Naive thymus-derived CD4-positive, alpha-beta T cell (primary cell): ENCODE results near the gene ITGB4. TPM values are rescaled to one million over a fixed set of nuclear protein-coding genes. Genes with fewer than 3 reads are reported as not detected.

ENCODE experiments used
- ATAC-seq: fragments of 150-1000 bp; cut with Tn5 transposase; 2 replicates; pipeline ENCODE4 v1.10.0; 2021; ENCODE audit warnings: mild to moderate bottlenecking, moderate library complexity
- CTCF ChIA-PET: fragments of 350-600 bp; sonication (Branson Sonifier 250); formaldehyde crosslinking; loops from one replicate; lab custom pipeline; 2021; ENCODE audit warnings: antibody characterized with exemption; lab: Charles Lee
- POLR2A ChIA-PET: fragments of 350-600 bp; sonication (Branson Sonifier 250); formaldehyde crosslinking; loops from one replicate; lab custom pipeline; 2021; ENCODE audit warnings: antibody characterized with exemption, inconsistent platforms; lab: Charles Lee
- DNase-seq, 9 donors: peaks; one replicate each; pipeline versions ENCODE4 v3.0.0 to v3.0.0-alpha.2; 2020 to 2022; ENCODE audit warnings: mixed read lengths in 1 of 9
- H3K27ac ChIP-seq: one replicate; pipeline ENCODE4 v1.7.0; 2013; ENCODE audit warnings: mild to moderate bottlenecking, low read depth, low read length, moderate library complexity
- H3K27me3 ChIP-seq, 2 donors: one replicate each; pipeline ENCODE4 v1.7.0; 2013; ENCODE audit warnings: low read length in 2 of 2, mild to moderate bottlenecking in 2 of 2, moderate library complexity in 2 of 2; ENCODE audit not compliant: control insufficient read depth in 2 of 2, insufficient read depth in 2 of 2
- H3K36me3 ChIP-seq, 3 experiments: 1 replicate in 2 of 3; 2 replicates in 1 of 3; pipeline ENCODE4 v1.7.0; 2013; ENCODE audit warnings: low read length in 3 of 3, mild to moderate bottlenecking in 3 of 3, moderate library complexity in 1 of 3; ENCODE audit not compliant: insufficient read depth in 3 of 3, control insufficient read depth in 2 of 3
- H3K4me1 ChIP-seq, 2 donors: one replicate each; pipeline ENCODE4 v1.7.0; 2013; ENCODE audit warnings: low read length in 2 of 2, mild to moderate bottlenecking in 2 of 2, moderate library complexity in 1 of 2; ENCODE audit not compliant: control insufficient read depth in 2 of 2, insufficient read depth in 2 of 2
- H3K4me3 ChIP-seq: 2 replicates; pipeline ENCODE4 v1.7.0; 2013; ENCODE audit warnings: mild to moderate bottlenecking, low read length
- H3K9me3 ChIP-seq, 3 experiments: 1 replicate in 2 of 3; 2 replicates in 1 of 3; pipeline ENCODE4 v1.7.0; 2013; ENCODE audit warnings: low read length in 3 of 3; ENCODE audit not compliant: control insufficient read depth in 2 of 3
- H3K27ac Mint-ChIP-seq, 9 donors: one replicate each; pipeline ENCODE4 v1.8.0; 2020 to 2022; ENCODE audit warnings: mixed read lengths in 9 of 9, mild to moderate bottlenecking in 8 of 9, moderate library complexity in 5 of 9, inconsistent platforms in 2 of 9
- H3K27me3 Mint-ChIP-seq, 5 donors: one replicate each; pipeline ENCODE4 v1.8.0; 2021 to 2022; ENCODE audit warnings: mixed read lengths in 5 of 5, mild to moderate bottlenecking in 1 of 5
- H3K36me3 Mint-ChIP-seq, 5 donors: one replicate each; pipeline ENCODE4 v1.8.0; 2020 to 2022; ENCODE audit warnings: mixed read lengths in 5 of 5, mild to moderate bottlenecking in 3 of 5, inconsistent platforms in 1 of 5
- H3K4me1 Mint-ChIP-seq, 7 donors: one replicate each; pipeline ENCODE4 v1.8.0; 2020 to 2022; ENCODE audit warnings: mixed read lengths in 7 of 7, mild to moderate bottlenecking in 3 of 7, inconsistent platforms in 1 of 7
- H3K4me3 Mint-ChIP-seq, 10 donors: one replicate each; pipeline ENCODE4 v1.8.0; 2020 to 2022; ENCODE audit warnings: mild to moderate bottlenecking in 10 of 10, mixed read lengths in 10 of 10, moderate library complexity in 6 of 10, inconsistent platforms in 2 of 10
- H3K9me3 Mint-ChIP-seq, 11 donors: one replicate each; pipeline ENCODE4 v1.8.0; 2020 to 2022; ENCODE audit warnings: mixed read lengths in 11 of 11, mild to moderate bottlenecking in 4 of 11, inconsistent platforms in 1 of 11, moderate library complexity in 1 of 11
- intact Hi-C, 2 donors: fragments of 100-400 bp; cut with micrococcal nuclease; formaldehyde crosslinking; loops; one replicate each; pipeline ENCODE4 v1.15.1; 2023
- polyA plus RNA-seq, 2 donors: library from polyadenylated mRNA; unstranded; fragments of 300-500 nt; fragmentation: Illumina TruSeq; gene quantifications; one replicate each; pipeline ENCODE4 v1.2.3, GENCODE V29; 2021
- total RNA-seq, 6 experiments: library from RNA in 5 of 6; stranded (reverse) in 5 of 6; gene quantifications; 1 replicate in 5 of 6; 2 replicates in 1 of 6; pipeline ENCODE4 v1.2.3 and lab custom pipeline; 2021 to 2026

The ITGB4 gene
- total and polyA plus RNA-seq, 7 experiments from 2014 or later = 0.09 to 1.8 (median 0.77) TPM

GRCh38 chr17:75743625-75744206 lies 22.5 kb downstream of the ITGB4 start:
- Histone ChIP-seq H3K27me3 (no peaks in the 10 kb centered on the region), H3K27ac (no peak overlapping the region), H3K4me3 (no peak overlapping the region), H3K9me3 (no peaks in the 10 kb centered on the region), H3K4me1 (no peaks in the 10 kb centered on the region), H3K36me3 (no peaks in the 10 kb centered on the region)
- Mint-ChIP-seq H3K4me3 (no peak overlapping the region), H3K27ac (no peak overlapping the region), H3K27me3 (peaks cover 0 to 5% (median 0%) of the 10 kb centered on the region in 5 donors), H3K36me3 (no peaks in the 10 kb centered on the region), H3K4me1 (peaks cover 3 to 6% (median 5%) of the 10 kb centered on the region in 7 donors), H3K9me3 (no peaks in the 10 kb centered on the region)
- no peak for DNase-seq
- intact Hi-C loops = no loop called here
- ChIA-PET CTCF (interaction anchor here (0.6 to 8.1 kb wide), 5 partner anchors 10 to 142 kb away, joined by 3 to 106 read pairs (median 5); partner anchors contain the start of gene SMIM5), POLR2A (no interaction called here)
- ATAC-seq = no peak

- CTCF ChIA-PET = interaction anchor here (0.7 to 8.1 kb wide), 18 partner anchors 10 to 675 kb away, joined by 3 to 106 read pairs (median 6); partner anchors contain the start of genes GALK1, SMIM5 and TRIM65
- no peak overlapping the region for H3K4me3 ChIP-seq
- ATAC-seq = no peak
- H3K9me3 ChIP-seq = no peaks in the 10 kb centered on the region
- Mint-ChIP-seq H3K9me3 (no peaks in the 10 kb centered on the region), H3K4me3 (no peak overlapping the region), H3K36me3 (no peaks in the 10 kb centered on the region), H3K4me1 (peaks cover 6 to 17% (median 11%) of the 10 kb centered on the region in 7 donors), H3K27me3 (peaks cover 0 to 5% (median 0%) of the 10 kb centered on the region in 5 donors), H3K27ac (no peak overlapping the region)
- DNase-seq = no peak
- peaks cover 0 to 5% of the 10 kb centered on the region in 2 donors for H3K4me1 ChIP-seq
- H3K36me3 ChIP-seq = no peaks in the 10 kb centered on the region
- no peaks in the 10 kb centered on the region for H3K27me3 ChIP-seq
- H3K27ac ChIP-seq = no peak overlapping the region
- intact Hi-C loops = loop anchor here in 1 of 2 donors (1.0 to 2.0 kb wide), 2 partner anchors 14 to 82 kb away; partner anchors contain the start of genes RECQL5 and SAP30BP
- POLR2A ChIA-PET = interaction anchor here (0.6 to 1.0 kb wide), 2 partner anchors 28 to 318 kb away, joined by 3 read pairs; no protein-coding TSS in a partner anchor
Measured at GRCh38 chr17:75748706-75749105, 27.4 kb downstream of the ITGB4 start.

GRCh38 chr17:75749545-75750389 lies 28.5 kb downstream of the ITGB4 start:
- H3K27me3 ChIP-seq = no peaks in the 10 kb centered on the region
- peaks cover 5 to 14% of the 10 kb centered on the region in 2 donors for H3K4me1 ChIP-seq
- Mint-ChIP-seq H3K36me3 (no peaks in the 10 kb centered on the region), H3K27ac (peak overlapping the region in 2 of 9 donors; percentile 21 to 55), H3K4me1 (peaks cover 9 to 21% (median 14%) of the 10 kb centered on the region in 7 donors), H3K9me3 (no peaks in the 10 kb centered on the region), H3K4me3 (peak overlapping the region in 2 of 10 donors; percentile 25 to 44), H3K27me3 (peaks cover 0 to 5% (median 0%) of the 10 kb centered on the region in 5 donors)
- no peak overlapping the region for H3K4me3 ChIP-seq
- no peaks in the 10 kb centered on the region for H3K36me3 ChIP-seq
- ChIA-PET CTCF (interaction anchor here (0.6 to 8.1 kb wide), 18 partner anchors 13 to 324 kb away, joined by 3 to 106 read pairs (median 5); partner anchors contain the start of genes GALK1, SMIM5, TMEM94 and WBP2), POLR2A (interaction anchor here (0.8 to 1.5 kb wide), 5 partner anchors 15 to 146 kb away, joined by 3 to 10 read pairs (median 3); partner anchors contain the start of genes GALK1 and UNK)
- H3K9me3 ChIP-seq = no peaks in the 10 kb centered on the region
- no peak overlapping the region for H3K27ac ChIP-seq
- ATAC-seq (peak; percentile 84), DNase-seq (peak; percentile 65 to 92 (median 82))
- intact Hi-C loops = loop anchor here (1.0 to 2.0 kb wide), 5 partner anchors 74 to 323 kb away; partner anchors contain the start of genes SMIM5 (in 2 of the 2), RECQL5 (in 1 of the 2) and SAP30BP (in 1 of the 2)

- H3K36me3 Mint-ChIP-seq = no peaks in the 10 kb centered on the region
Measured at GRCh38 chr17:75750661-75751423, 29.6 kb downstream of the ITGB4 start.

GRCh38 chr17:75751676-75752404 lies 30.6 kb downstream of the ITGB4 start:
- Mint-ChIP-seq H3K36me3 (no peaks in the 10 kb centered on the region), H3K27me3 (peaks cover 0 to 5% (median 0%) of the 10 kb centered on the region in 5 donors), H3K9me3 (no peaks in the 10 kb centered on the region), H3K4me1 (peaks cover 12 to 24% (median 18%) of the 10 kb centered on the region in 7 donors), H3K27ac (no peak overlapping the region), H3K4me3 (peak overlapping the region in 1 of 10 donors; percentile 33)
- POLR2A ChIA-PET = interaction anchor here (0.6 to 2.5 kb wide), 2 partner anchors 26 to 28 kb away, joined by 3 to 62 read pairs; a partner anchor contains a TSS
- Histone ChIP-seq H3K4me1 (peaks cover 5 to 17% of the 10 kb centered on the region in 2 donors), H3K36me3 (no peaks in the 10 kb centered on the region), H3K4me3 (no peak overlapping the region), H3K27ac (no peak overlapping the region), H3K27me3 (no peaks in the 10 kb centered on the region), H3K9me3 (no peaks in the 10 kb centered on the region)
- intact Hi-C loops = loop anchor here in 1 of 2 donors (2.0 kb wide), 5 partner anchors 25 to 253 kb away; partner anchors contain the start of genes TRIM65 and UNK
- DNase-seq (no peak), ATAC-seq (no peak)
- CTCF ChIA-PET = interaction anchor here (0.6 to 8.1 kb wide), 8 partner anchors 32 to 119 kb away, joined by 3 to 106 read pairs (median 11); partner anchors contain the start of genes SMIM5 and UNK

More at GRCh38 chr17:75750661-75751423, 29.6 kb downstream of the ITGB4 start:
- Mint-ChIP-seq H3K9me3 (no peaks in the 10 kb centered on the region), H3K27ac (no peak overlapping the region), H3K4me3 (peak overlapping the region in 1 of 10 donors; percentile 56), H3K27me3 (peaks cover 0 to 5% (median 0%) of the 10 kb centered on the region in 5 donors), H3K4me1 (peaks cover 12 to 24% (median 18%) of the 10 kb centered on the region in 7 donors)
- no peak overlapping the region for H3K4me3 ChIP-seq
- H3K27me3 ChIP-seq = no peaks in the 10 kb centered on the region
- no peak for ATAC-seq
- no peaks in the 10 kb centered on the region for H3K9me3 ChIP-seq
- H3K36me3 ChIP-seq = no peaks in the 10 kb centered on the region
- H3K27ac ChIP-seq = no peak overlapping the region
- no peak for DNase-seq
- intact Hi-C loops = loop anchor here (1.0 to 2.0 kb wide), 4 partner anchors 76 to 325 kb away; partner anchors contain the start of gene SMIM5 (in 2 of the 2)
- POLR2A ChIA-PET = interaction anchor here (0.6 to 1.5 kb wide), 5 partner anchors 14 to 33 kb away, joined by 3 to 10 read pairs (median 3); partner anchors contain the start of genes GALK1 and UNK
- CTCF ChIA-PET = interaction anchor here (0.6 to 8.1 kb wide), 12 partner anchors 12 to 326 kb away, joined by 3 to 106 read pairs (median 4); partner anchors contain the start of genes GALK1, SMIM5 and TMEM94
- peaks cover 5 to 17% of the 10 kb centered on the region in 2 donors for H3K4me1 ChIP-seq
